ENCODE measurements around the gene GNG8.

GNG8 gene

GRCh38 chr19:46621191-46622117, 14.5 kb downstream of the GNG8 start:
- no peak for TF ChIP-seq CTCF (IDR thresholded peaks at IDR 0.05)

GRCh38 chr19:46620716-46621115, 15.3 kb downstream of the GNG8 start:
- Histone ChIP-seq H3K36me3 (ENCODE audit: control insufficient read depth, insufficient read depth, low read length) (no peaks in the 10 kb centered on the region), H3K27me3 (ENCODE audit: control insufficient read depth, insufficient read depth, low read length) (no peaks in the 10 kb centered on the region), H3K79me2 (no peaks in the 10 kb centered on the region), H2AFZ (no peak overlapping the region), H3K9me3 (ENCODE audit: control insufficient read depth, low read length) (no peaks in the 10 kb centered on the region), H3K9ac (no peak overlapping the region), H3K27ac (no peak overlapping the region), H3K4me3 (ENCODE audit: low read depth, low read length) (no peak overlapping the region), H3K4me1 (no peaks in the 10 kb centered on the region), H3K4me2 (ENCODE audit: low read length) (no peak overlapping the region)
- no peak for TF ChIP-seq CTCF (IDR thresholded peaks at IDR 0.05)

More at GRCh38 chr19:46621191-46622117, 14.5 kb downstream of the GNG8 start:
- H3K27me3 ChIP-seq (ENCODE audit: control insufficient read depth, insufficient read depth, low read length): no peaks in the 10 kb centered on the region
- H2AFZ ChIP-seq: no peak overlapping the region
- H3K4me2 ChIP-seq (ENCODE audit: low read length): no peak overlapping the region
- no peaks in the 10 kb centered on the region for H3K79me2 ChIP-seq
- no peaks in the 10 kb centered on the region for H3K9me3 ChIP-seq (ENCODE audit: control insufficient read depth, low read length)
- H3K27ac ChIP-seq: no peak overlapping the region
- no peaks in the 10 kb centered on the region for H3K36me3 ChIP-seq (ENCODE audit: control insufficient read depth, insufficient read depth, low read length)
- H3K4me3 ChIP-seq (ENCODE audit: low read depth, low read length): no peak overlapping the region
- H3K4me1 ChIP-seq: no peaks in the 10 kb centered on the region
- no peak overlapping the region for H3K9ac ChIP-seq

- no peak overlapping the region for H3K4me2 ChIP-seq (ENCODE audit: low read length)
- no peak for TF ChIP-seq CTCF (IDR thresholded peaks at IDR 0.05)
- H3K4me3 ChIP-seq (ENCODE audit: low read depth, low read length): no peak overlapping the region
- H3K79me2 ChIP-seq: no peaks in the 10 kb centered on the region
- no peak overlapping the region for H3K27ac ChIP-seq
- no peaks in the 10 kb centered on the region for H3K36me3 ChIP-seq (ENCODE audit: control insufficient read depth, insufficient read depth, low read length)
- H3K27me3 ChIP-seq (ENCODE audit: control insufficient read depth, insufficient read depth, low read length): no peaks in the 10 kb centered on the region
- H3K9ac ChIP-seq: no peak overlapping the region
- H3K4me1 ChIP-seq: no peaks in the 10 kb centered on the region
- no peak overlapping the region for H2AFZ ChIP-seq
- H3K9me3 ChIP-seq (ENCODE audit: control insufficient read depth, low read length): no peaks in the 10 kb centered on the region
Observed at GRCh38 chr19:46620267-46620666, 15.7 kb downstream of the GNG8 start.

- Histone ChIP-seq H3K79me2 (no peaks in the 10 kb centered on the region), H3K27ac (no peak overlapping the region), H3K9me3 (ENCODE audit: control insufficient read depth, low read length) (no peaks in the 10 kb centered on the region), H3K4me2 (ENCODE audit: low read length) (no peak overlapping the region), H3K4me1 (no peaks in the 10 kb centered on the region), H3K36me3 (ENCODE audit: control insufficient read depth, insufficient read depth, low read length) (no peaks in the 10 kb centered on the region), H2AFZ (peak overlapping the region; percentile 56), H3K27me3 (ENCODE audit: control insufficient read depth, insufficient read depth, low read length) (no peaks in the 10 kb centered on the region), H3K4me3 (ENCODE audit: low read depth, low read length) (no peak overlapping the region), H3K9ac (no peak overlapping the region)
- no peak for TF ChIP-seq CTCF (IDR thresholded peaks at IDR 0.05)
Observed at GRCh38 chr19:46618670-46619231, 17.3 kb downstream of the GNG8 start.

All from parathyroid adenoma (tissue), 2 donors.